ENCODE data around the gene GNPTG.

The GNPTG gene

DNA sequence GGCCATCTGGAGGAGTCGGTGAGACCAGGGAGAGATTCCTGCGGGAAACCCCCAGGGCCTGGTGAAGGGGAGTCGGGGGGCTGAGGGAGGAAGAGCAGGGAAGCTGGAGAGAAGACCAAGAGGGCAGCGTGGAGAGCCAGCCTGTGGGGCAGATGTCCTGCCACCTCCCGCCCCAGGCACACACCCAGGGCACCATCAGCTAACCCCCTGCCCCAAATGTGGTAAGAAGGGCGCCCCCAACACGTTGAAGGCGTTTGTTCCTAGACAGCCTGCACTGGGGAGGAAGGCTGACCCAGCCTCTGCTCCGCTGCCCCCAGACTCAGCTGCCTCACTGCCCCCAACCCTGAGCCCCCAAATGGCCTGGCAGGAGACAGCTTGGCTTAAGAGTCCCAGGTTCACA lies 17.0 kb upstream of the GNPTG start:
- H3K27me3 Mint-ChIP-seq (ENCODE audit: low read depth) = peaks cover 31% of the 10 kb centered on the region
- no peak for DNase-seq (ENCODE audit: low spot score)
- H3K4me1 Mint-ChIP-seq (ENCODE audit: low read depth) = peaks cover 12% of the 10 kb centered on the region
- no peak overlapping the region for H3K4me3 Mint-ChIP-seq
- no peak overlapping the region for H3K27ac Mint-ChIP-seq
- H3K36me3 Mint-ChIP-seq (ENCODE audit: low read depth) = no peaks in the 10 kb centered on the region
- no peaks in the 10 kb centered on the region for H3K9me3 Mint-ChIP-seq

GRCh38 chr16:1335211-1335971 lies 16.3 kb upstream of the GNPTG start:
- no peak for DNase-seq (ENCODE audit: low spot score)
- H3K9me3 Mint-ChIP-seq = no peaks in the 10 kb centered on the region
- H3K4me1 Mint-ChIP-seq (ENCODE audit: low read depth) = peaks cover 12% of the 10 kb centered on the region
- no peaks in the 10 kb centered on the region for H3K36me3 Mint-ChIP-seq (ENCODE audit: low read depth)
- H3K4me3 Mint-ChIP-seq = no peak overlapping the region
- no peak overlapping the region for H3K27ac Mint-ChIP-seq
- peaks cover 31% of the 10 kb centered on the region for H3K27me3 Mint-ChIP-seq (ENCODE audit: low read depth)

- no peak for DNase-seq (ENCODE audit: low spot score)
- no peak overlapping the region for H3K27ac Mint-ChIP-seq
- peaks cover 12% of the 10 kb centered on the region for H3K4me1 Mint-ChIP-seq (ENCODE audit: low read depth)
- no peak overlapping the region for H3K4me3 Mint-ChIP-seq
- H3K36me3 Mint-ChIP-seq (ENCODE audit: low read depth) = no peaks in the 10 kb centered on the region
- H3K27me3 Mint-ChIP-seq (ENCODE audit: low read depth) = peaks cover 31% of the 10 kb centered on the region
- H3K9me3 Mint-ChIP-seq = no peaks in the 10 kb centered on the region
These were observed 15.7 kb upstream of the GNPTG start for GRCh38 chr16:1335996-1336395.

DNA sequence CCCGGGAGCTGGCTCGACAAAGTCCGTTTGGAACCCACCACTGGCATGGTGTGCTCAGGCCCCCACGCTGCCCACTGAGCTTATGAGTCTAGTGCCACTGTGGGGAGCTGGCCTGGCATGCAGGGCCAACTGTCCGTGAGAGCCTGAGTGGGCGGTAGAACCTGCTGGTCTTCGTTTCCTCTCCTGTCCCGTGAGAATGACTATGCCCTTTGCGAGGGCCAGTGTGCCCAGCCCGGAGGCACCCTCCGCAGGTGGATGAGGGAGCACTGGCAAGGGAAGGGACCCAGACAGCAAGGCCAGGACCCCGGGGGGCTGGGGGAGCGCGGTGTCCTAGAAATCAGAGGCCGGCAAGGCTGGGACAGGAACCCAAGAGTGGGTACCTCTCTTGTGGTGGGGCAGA lies 15.1 kb upstream of the GNPTG start:
- Mint-ChIP-seq H3K4me3 (no peak overlapping the region), H3K36me3 (ENCODE audit: low read depth) (no peaks in the 10 kb centered on the region), H3K27me3 (ENCODE audit: low read depth) (peaks cover 26% of the 10 kb centered on the region)

DNA sequence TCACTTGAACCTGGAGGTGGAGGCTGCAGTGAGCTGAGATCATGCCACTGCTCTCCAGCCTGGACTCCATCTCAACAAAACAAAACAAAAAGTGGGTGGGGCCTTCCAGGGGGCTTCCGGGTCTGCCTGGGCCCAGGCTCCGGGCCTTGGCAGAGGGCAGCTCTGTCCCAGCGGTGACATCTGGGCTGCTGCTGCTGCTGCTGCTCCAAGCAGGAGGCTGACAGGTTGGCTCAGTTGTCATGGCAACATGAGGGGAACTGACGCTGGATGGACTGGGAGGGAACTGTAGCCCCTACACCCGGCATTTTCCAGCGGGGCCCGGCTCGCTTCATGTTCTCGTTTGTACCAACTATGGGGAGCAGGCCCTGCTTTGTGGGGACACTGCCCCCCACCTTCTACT lies 14.2 kb upstream of the GNPTG start:
- H3K9me3 Mint-ChIP-seq = no peaks in the 10 kb centered on the region
- no peak overlapping the region for H3K4me3 Mint-ChIP-seq
- H3K27me3 Mint-ChIP-seq (ENCODE audit: low read depth) = peaks cover 20% of the 10 kb centered on the region
- no peak for DNase-seq (ENCODE audit: low spot score)
- H3K27ac Mint-ChIP-seq = no peak overlapping the region
- peaks cover 3% of the 10 kb centered on the region for H3K4me1 Mint-ChIP-seq (ENCODE audit: low read depth)
- no peaks in the 10 kb centered on the region for H3K36me3 Mint-ChIP-seq (ENCODE audit: low read depth)

More for the DNA sequence above, 15.1 kb upstream of the GNPTG start:
- Mint-ChIP-seq H3K27ac (no peak overlapping the region), H3K9me3 (no peaks in the 10 kb centered on the region), H3K4me1 (ENCODE audit: low read depth) (peaks cover 8% of the 10 kb centered on the region)
- no peak for DNase-seq (ENCODE audit: low spot score)

- Mint-ChIP-seq H3K4me3 (no peak overlapping the region), H3K9me3 (no peaks in the 10 kb centered on the region), H3K27me3 (ENCODE audit: low read depth) (peaks cover 17% of the 10 kb centered on the region), H3K27ac (no peak overlapping the region), H3K36me3 (ENCODE audit: low read depth) (no peaks in the 10 kb centered on the region), H3K4me1 (ENCODE audit: low read depth) (peaks cover 6% of the 10 kb centered on the region)
- no peak for DNase-seq (ENCODE audit: low spot score)
These were observed 13.5 kb upstream of the GNPTG start for GRCh38 chr16:1338119-1338730.

DNA sequence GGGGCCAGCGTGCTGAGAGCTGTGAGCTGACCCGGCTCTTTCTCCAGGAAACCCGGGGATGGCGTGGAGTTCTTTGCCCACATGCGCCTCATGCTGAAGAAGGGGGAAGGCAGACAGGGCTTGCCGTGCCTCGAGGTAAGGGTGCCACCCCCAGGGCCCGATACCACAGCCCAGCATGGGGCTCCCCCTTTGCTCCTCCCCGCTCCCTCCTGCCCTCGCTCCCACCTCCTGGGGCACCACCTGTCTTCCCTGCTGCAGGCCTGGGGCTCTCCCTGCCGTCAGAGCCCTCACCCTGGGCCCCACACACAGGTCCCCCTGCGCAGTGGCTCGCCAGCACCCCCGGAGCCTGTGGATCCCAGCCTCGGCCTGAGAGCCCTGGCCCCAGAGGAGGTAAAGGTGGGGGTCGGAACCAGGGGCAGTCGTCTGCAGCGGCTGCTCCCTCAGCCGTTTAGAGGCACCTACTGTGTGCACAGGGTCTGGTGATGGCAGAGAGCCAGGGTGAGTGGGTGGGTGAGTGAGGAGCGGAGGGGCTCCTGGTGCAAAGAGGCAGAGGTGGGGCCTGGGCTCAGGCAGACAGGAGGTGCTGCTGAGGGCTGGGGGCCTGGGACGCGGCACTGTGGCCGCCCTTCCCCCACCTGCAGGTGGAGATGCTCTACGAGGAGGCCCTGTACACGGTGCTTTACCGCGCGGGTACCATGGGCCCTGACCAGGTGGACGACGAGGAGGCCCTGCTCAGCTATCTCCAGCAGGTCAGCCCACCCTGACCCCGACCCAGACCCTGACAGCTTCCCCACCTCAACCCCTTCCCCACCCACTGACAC lies 12.7 kb upstream of the GNPTG start:
- peaks cover 17% of the 10 kb centered on the region for H3K27me3 Mint-ChIP-seq (ENCODE audit: low read depth)
- no peaks in the 10 kb centered on the region for H3K9me3 Mint-ChIP-seq
- no peaks in the 10 kb centered on the region for H3K36me3 Mint-ChIP-seq (ENCODE audit: low read depth)
- no peak overlapping the region for H3K4me3 Mint-ChIP-seq
- no peak for DNase-seq (ENCODE audit: low spot score)
- no peak overlapping the region for H3K27ac Mint-ChIP-seq
- H3K4me1 Mint-ChIP-seq (ENCODE audit: low read depth) = peaks cover 9% of the 10 kb centered on the region

DNA sequence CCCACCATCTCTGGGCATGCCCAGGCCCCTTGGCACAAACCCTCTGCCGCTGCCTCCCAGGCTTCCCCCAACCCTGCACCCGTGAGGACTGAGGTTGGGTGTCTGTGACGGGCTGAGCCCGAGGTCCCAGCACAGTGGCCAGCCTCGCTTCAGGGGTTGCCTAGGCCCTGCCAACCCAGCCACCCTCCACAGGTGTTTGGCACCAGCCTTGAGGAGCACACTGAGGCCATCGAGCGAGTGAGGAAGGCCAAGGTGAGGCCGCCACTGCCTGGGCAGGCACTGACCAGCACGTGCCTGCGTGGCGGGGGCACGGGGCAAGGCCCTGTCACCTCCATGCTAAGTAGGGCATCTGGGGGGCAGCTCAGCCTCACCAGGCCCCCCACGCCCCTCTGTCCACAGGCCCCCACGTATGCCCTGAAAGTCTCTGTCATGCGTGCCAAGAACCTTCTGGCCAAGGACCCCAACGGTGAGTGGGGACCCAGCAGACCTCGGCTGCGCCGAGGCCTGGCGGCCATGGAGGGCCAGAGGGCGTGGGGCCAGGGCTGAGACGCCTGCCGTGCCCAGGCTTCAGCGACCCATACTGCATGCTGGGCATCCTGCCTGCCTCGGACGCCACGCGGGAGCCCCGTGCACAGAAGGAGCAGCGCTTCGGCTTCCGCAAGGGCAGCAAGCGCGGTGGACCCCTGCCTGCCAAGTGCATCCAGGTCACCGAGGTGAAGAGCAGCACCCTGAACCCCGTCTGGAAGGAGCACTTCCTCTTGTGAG lies 10.8 kb upstream of the GNPTG start:
- Mint-ChIP-seq H3K36me3 (ENCODE audit: low read depth) (no peaks in the 10 kb centered on the region), H3K27me3 (ENCODE audit: low read depth) (peaks cover 4% of the 10 kb centered on the region), H3K27ac (no peak overlapping the region), H3K4me1 (ENCODE audit: low read depth) (peaks cover 9% of the 10 kb centered on the region), H3K9me3 (no peaks in the 10 kb centered on the region), H3K4me3 (no peak overlapping the region)
- DNase-seq (ENCODE audit: low spot score) = no peak

DNA sequence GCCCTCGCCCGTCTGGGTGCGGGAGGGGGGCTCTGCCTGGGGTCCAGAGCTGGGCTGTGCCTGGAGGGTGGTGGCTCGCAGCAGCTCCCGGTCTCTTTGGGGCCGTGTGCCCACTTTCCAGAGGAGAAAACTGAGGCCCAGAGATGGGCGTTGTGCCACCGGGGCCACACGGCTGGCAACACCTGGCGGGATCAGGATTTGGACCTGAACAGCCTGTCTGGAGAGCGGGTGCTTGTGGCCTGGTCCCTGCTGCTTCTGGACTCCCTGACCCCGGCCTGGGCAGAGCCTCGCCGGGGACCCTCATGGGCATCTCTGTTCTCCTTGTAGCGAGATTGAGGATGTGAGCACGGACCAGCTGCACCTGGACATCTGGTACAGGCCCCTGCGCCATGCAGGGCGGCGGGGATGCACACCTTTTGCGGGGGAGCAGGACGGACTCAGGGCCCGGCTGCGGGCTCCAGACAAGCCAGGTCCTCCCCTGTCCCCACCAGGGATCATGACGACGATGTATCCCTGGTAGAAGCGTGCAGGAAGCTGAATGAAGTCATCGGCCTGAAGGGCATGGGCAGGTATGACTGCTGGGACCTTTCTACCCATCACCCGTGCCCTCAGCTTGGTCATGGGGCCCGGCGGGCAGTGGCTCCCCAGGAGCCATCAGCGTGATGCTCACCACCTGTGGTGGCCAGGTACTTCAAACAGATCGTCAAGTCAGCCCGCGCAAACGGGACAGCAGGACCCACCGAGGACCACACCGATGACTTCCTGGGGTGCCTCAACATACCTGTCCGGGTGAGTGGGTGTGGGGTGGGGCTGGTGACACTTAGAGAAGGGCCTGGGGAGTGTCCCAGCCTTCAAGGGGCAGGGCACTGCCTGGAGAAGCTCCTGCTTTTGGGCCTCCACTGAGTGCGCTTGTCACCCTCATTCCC lies 10.0 kb upstream of the GNPTG start:
- Mint-ChIP-seq H3K27ac (no peak overlapping the region), H3K4me3 (peak overlapping the region; percentile 76), H3K27me3 (ENCODE audit: low read depth) (no peaks in the 10 kb centered on the region), H3K4me1 (ENCODE audit: low read depth) (peaks cover 9% of the 10 kb centered on the region), H3K9me3 (no peaks in the 10 kb centered on the region), H3K36me3 (ENCODE audit: low read depth) (no peaks in the 10 kb centered on the region)
- DNase-seq (ENCODE audit: low spot score) = no peak

GRCh38 chr16:1342526-1343427 lies 9.0 kb upstream of the GNPTG start:
- H3K4me1 Mint-ChIP-seq (ENCODE audit: low read depth) = peaks cover 9% of the 10 kb centered on the region
- H3K36me3 Mint-ChIP-seq (ENCODE audit: low read depth) = no peaks in the 10 kb centered on the region
- peak overlapping the region; percentile 76 for H3K4me3 Mint-ChIP-seq
- H3K9me3 Mint-ChIP-seq = no peaks in the 10 kb centered on the region
- peak; percentile 81 for DNase-seq (ENCODE audit: low spot score)
- peak overlapping the region; percentile 53 for H3K27ac Mint-ChIP-seq
- no peaks in the 10 kb centered on the region for H3K27me3 Mint-ChIP-seq (ENCODE audit: low read depth)

DNA sequence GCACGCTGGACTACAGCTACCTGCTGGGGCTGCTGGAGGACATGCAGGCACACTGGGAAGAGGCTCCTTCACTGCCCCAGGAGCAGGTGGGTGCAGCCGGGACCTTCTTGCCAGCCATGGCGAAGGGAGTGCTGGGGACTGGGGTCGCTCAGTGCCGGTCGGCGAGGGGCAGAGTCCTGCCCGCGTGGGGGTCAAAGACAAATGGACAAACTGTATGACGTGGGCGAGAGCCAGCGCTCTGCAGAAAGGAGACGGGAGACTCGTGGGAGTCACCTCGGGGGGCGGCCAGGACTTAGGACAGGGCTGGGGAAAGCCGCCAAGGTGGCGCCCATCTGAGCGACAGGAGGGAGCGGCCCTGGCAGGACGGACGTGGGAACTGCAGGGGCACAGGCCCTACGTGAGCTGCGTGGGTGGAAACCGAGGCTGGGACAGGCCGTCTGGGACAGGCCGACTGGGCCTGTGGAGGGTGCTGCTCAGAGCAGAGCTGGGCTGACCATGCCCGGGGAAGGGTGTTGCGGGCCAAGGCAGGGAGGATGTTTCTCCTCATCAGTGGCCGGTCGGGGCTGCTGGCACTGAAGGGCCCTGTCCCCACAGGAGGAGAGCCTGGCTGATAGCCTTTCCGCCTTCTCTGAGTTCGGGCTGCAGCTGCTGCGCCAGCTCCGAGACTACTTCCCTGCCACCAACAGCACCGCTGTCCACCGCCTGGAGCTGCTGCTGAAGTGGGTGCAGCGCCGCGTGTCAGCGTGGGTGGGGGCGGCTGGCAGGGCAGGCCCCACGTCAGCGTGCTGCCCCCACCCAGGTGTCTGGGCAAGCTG lies 8.1 kb upstream of the GNPTG start:
- Mint-ChIP-seq H3K36me3 (ENCODE audit: low read depth) (no peaks in the 10 kb centered on the region), H3K4me3 (peak overlapping the region; percentile 76), H3K27me3 (ENCODE audit: low read depth) (no peaks in the 10 kb centered on the region), H3K9me3 (no peaks in the 10 kb centered on the region), H3K4me1 (ENCODE audit: low read depth) (peaks cover 9% of the 10 kb centered on the region), H3K27ac (peak overlapping the region; percentile 53)
- no peak for DNase-seq (ENCODE audit: low spot score)

Data from T-helper 2 cell treated with Interferon-gamma antibody and Interleukin-4, amounts not matched to agents 5 μg/mL and 100 μg/mL, for 36 hours (primary cell).